Gastroesophageal sphincter (tissue), 3 donors: Measurements from ENCODE around the gene PARD3.

Source experiments
- CTCF ChIP-seq, 4 experiments: fragments of 200-600 bp in 2 of 4; fragments of 450-650 bp in 2 of 4; sonication (generic) in 1 of 4; IDR thresholded peaks; one replicate each; pipeline ENCODE4 v1.5.1; 2017 to 2019; ENCODE audit warnings: antibody characterized with exemption in 4 of 4, mild to moderate bottlenecking in 2 of 4, moderate library complexity in 2 of 4
- POLR2AphosphoS5 ChIP-seq: sonication (generic); formaldehyde crosslinking; IDR thresholded peaks from one replicate; pipeline ENCODE4 v1.6.1; 2017; ENCODE audit warnings: antibody characterized with exemption

DNA sequence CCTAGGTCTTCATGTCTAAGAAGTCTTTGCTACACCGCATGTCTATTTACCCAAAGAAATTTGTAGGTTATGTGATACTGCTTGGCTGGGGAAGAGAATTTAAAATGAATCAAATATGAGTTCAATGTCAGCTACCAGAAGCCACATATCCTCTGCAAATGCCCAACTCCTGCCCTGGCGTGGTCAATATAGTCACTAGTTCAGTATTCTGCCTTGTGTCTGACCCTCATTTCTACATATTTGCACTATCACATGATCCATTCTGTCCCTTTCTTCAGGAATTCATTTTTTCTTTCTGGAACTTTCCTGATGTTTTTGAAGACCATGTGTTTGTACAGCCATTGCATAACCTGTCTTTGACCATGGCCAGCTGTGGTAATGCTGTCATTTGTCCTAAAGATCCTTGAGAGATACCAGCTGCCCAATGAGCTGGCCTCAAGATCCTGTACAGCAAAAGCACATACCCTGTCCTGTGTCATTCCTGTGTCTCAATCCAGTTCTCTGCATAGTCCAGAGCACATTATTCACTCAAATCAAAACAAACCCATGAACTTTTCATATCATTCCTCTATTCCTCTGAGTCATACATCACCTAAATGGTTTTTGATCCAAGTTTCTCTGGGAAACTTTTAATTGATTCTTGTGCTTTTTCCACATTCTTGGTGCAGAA lies 524.5 kb downstream of the PARD3 start:
- TF ChIP-seq POLR2AphosphoS5 (peak; percentile 94), CTCF (IDR thresholded peaks at IDR 0.05) (no peak)
